T follicular helper cell (primary cell): ENCODE measurements around the gene ANKRD53.

Source experiments
- DNase-seq: peaks from one replicate; pipeline ENCODE4 v3.0.0-alpha.2; 2020; ENCODE audit warnings: low read depth

The ANKRD53 gene

GRCh38 chr2:70943205-70943871 lies 35.1 kb upstream of the ANKRD53 start:
- no peak for DNase-seq

- no peak for DNase-seq
Observed at GRCh38 chr2:70944111-70944690, 34.2 kb upstream of the ANKRD53 start.

DNA sequence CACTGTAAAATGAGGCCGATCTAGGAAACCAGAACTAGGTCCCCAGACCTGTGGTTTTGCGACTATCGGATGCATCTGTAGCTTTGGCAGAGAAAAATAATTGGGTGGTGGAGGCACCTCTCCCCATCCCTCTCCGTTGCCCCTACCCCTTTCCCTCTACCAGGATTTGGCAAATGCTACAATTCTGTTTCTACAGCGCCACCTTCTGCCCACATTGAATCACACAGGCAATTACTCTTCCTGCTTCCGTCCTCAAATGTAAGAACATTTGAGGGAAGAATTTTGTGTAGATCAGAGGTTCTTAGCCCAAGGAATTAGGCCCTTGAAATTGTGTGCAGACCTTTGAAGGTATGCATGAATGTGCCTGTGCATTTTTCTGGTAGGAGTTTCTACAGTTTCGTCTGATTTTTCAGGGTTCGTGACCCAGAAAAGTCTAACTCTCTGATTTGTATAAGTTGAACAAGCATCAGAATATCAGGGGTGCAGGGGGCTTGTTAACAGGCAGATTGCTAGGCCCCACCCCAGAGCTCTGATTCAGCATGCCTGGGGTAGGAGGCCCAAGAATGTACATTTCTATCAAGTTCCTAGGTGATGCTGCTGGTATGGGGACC lies 31.5 kb upstream of the ANKRD53 start:
- peak; percentile 36 for DNase-seq

DNA sequence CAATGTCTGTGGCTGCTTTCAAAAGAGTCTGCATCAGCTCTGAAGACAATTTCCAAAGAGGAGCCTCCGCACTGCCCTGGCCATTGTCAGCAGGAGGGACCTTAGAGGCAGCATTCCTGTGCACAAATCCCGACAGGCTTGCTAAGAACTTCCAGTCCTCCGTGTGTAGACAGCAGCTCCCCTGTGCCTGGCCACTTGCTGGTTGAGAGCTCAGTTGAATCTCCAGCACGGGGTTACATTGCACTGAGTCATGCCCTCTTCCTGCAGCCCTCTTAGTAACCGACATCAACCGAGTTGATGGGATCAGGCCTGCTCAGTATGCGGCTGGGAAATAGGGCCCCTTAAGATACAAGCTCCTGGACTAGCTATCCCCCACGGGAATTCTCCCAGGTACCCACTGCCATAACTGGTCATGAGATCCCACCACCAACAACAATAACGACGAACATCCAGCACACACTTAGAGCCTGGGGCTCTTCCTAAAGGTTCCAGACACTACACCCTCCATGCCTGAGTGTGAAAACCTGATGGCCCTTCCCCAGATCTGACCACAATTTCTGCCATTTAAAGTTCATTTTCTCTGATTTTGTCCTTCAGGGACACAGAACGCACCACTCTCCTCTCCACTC lies 30.8 kb upstream of the ANKRD53 start:
- no peak for DNase-seq

DNA sequence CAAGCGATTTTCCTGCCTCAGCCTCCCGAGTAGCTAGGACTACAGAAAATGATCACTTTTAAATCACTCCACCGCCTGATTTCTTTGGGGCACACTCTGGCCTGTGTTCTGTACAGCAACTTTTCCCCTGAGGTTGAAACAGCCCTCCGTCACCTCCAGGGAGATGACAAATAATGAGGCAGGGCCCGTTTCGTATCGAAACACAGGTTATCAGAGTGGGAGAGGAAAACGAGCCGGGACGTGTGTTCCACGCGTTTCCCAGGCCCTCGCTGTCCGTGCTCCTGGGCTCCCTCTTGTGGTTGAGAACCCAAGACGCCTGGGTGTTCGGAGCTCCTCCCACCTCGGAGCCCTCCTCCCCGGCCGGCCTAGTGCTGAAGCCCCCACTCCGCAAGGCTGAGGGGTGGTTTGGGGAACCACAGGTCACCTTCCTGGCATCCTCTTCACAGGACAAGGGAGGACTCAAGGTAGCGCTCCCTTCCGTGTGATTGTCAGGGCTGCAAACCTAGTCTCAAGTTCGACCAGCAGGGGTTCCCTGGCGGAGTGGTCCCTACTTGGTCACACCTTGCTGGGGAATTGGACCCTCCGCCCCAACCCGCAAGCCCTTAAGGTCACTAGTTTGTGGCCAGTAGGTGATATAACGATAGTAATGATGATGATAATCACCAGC lies 30.0 kb upstream of the ANKRD53 start:
- peak; percentile 68 for DNase-seq

- no peak for DNase-seq
Observed at GRCh38 chr2:70949086-70949485, 29.3 kb upstream of the ANKRD53 start.

- no peak for DNase-seq
Observed at GRCh38 chr2:70954886-70955285, 23.5 kb upstream of the ANKRD53 start.

DNA sequence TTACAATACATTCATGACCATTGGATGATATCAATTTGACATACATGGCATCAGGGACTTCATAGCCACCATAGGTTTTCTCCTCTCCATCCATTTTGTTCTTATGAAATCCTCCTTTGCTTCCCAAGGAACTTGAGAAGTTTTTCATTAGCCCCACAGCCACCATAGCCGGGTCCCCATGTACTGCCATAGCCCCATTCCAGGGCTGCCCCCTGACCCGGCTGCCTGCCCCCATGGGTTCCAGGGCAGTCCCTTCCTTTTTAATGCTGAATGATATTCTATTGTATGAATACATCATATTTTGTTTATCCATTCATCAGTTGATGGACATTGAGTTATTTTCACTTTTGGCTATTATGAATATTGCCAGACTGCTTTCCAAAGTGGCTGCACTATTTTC lies 22.3 kb upstream of the ANKRD53 start:
- no peak for DNase-seq

- DNase-seq: no peak
Observed at GRCh38 chr2:70957798-70958197, 20.6 kb upstream of the ANKRD53 start.

GRCh38 chr2:70958759-70959158 lies 19.7 kb upstream of the ANKRD53 start:
- no peak for DNase-seq

- no peak for DNase-seq
Observed at GRCh38 chr2:70959271-70959761, 19.1 kb upstream of the ANKRD53 start.

DNA sequence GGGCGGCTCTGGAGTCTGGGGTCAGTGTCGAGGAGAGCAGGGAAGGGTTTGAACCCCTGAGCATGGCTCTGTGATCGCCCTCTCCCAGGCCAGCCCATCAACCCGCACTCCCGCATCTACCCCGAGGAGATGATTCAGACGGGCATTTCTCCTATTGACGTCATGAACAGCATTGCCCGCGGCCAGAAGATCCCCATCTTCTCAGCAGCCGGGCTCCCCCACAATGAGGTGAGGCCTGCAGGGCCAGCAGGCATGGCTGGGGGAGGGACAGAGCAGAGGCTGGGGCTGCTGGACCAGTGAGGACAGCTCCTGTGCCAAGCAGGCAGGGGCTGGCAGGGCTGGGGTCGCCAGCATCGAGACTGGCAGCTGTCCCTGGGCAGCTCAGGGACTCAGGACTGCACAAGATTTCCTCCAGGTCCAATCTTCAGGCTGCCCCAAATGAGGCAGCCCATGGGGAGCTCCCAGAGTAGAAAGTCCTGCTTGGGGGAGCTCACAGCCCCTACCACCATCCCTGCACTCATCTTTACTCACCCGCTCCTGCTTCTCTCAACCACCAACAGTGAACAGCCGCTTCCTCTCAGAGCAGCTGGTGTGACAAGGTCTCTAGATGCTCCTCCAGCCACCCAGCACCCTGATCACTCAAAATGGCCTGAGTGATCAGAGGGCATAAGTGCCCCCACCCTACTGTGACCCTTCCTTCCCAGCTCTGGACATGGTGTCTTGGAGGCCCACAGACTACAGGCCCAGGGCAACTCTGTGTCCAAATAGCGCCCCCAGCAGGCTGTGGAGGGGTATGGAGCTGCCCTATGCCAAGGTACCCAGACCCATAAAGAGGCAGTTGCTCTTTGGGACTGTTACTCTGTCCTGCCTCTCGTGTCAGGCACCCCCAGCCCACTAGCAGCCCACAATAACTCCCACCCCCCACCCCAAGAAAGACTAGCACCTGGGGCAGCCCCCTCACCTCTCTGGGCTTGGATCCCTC lies 18.3 kb upstream of the ANKRD53 start:
- no peak for DNase-seq

- no peak for DNase-seq
Observed at GRCh38 chr2:70960833-70961647, 17.4 kb upstream of the ANKRD53 start.

DNA sequence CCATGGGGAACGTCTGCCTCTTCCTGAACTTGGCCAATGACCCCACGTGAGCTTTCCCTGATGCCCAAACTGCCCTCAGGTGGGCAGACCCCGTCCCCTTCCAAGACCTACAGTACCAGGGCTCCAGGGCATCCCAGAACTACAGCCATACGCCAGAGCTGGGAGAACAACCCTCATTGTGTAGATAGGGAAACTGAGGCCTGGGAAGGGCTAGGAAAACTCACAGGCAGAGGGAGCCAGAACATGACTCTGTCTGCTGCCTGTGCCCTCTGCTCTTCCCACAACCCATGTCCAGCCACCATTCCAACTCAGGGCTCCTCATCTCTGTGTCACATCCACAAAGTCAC lies 16.8 kb upstream of the ANKRD53 start:
- DNase-seq: no peak

DNA sequence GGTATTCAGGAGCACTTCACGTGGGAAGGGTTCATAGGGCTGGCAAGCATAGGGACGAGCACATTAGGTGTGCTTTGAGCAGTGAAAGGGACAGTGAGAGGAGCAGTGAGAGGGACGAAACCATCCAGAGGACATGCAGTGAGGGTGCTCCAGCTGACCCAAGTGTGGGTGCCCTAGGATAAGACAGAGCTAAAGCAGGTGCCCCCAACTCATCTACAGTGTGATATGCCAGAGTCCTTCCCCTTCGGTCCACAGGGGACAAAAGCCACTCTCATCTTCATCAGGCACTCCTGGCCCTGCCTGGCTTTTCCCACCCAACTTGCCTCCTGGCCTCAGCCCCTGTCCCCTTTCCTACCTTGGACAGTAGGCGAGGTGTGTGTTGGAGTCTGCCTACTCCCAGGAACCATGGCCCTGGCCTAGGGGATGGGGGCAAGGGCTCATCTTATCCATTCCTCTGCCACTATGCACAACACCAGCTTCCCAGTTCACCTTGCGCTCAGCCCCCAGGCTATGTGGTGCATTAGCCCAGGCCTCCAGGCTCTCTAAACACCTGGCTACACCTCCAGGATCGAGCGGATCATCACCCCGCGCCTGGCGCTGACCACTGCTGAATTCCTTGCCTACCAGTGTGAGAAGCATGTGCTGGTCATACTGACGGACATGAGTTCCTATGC lies 16.1 kb upstream of the ANKRD53 start:
- no peak for DNase-seq

GRCh38 chr2:70962885-70963878 lies 15.2 kb upstream of the ANKRD53 start:
- DNase-seq: no peak

DNA sequence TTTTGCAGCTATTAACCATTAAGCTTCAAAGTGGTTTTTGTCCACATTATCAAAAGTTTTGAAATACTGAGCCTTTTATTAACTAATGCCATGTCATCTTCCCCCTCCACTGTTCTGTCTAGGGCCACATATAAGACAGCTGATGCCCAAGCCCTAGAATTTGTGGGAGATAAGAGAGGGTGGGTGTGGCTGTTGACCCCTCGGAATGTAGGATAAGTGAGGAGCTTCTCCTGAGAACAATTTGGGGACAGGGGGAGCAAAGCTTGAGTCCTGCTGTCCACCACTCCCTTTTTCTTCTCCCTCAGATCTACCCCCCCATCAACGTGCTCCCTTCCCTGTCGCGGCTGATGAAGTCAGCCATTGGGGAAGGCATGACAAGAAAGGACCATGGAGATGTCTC lies 14.3 kb upstream of the ANKRD53 start:
- no peak for DNase-seq

- DNase-seq: peak; percentile 77
Observed at GRCh38 chr2:70964596-70965386, 13.6 kb upstream of the ANKRD53 start.
